Neural cell (in vitro differentiated cells): ENCODE results near the gene NAE1. TPM values are rescaled to one million over a fixed set of nuclear protein-coding genes. Genes with fewer than 3 reads are reported as not detected.

Experiments used
- H2AFZ ChIP-seq: fragments of 200-600, 300-800 bp; sonication (generic), shearing (Covaris generic); 2 replicates; pipeline ENCODE4 v1.6.0; 2014; ENCODE audit warnings: low read depth, mild to moderate bottlenecking, antibody characterized with exemption, low read length, moderate library complexity
- H3F3A ChIP-seq: fragments of 200-600 bp; shearing (Covaris generic); 2 replicates; pipeline ENCODE4 v1.6.1; 2016; ENCODE audit warnings: mild to moderate bottlenecking, moderate library complexity, mixed read lengths, antibody characterized with exemption, low read length; ENCODE audit not compliant: insufficient read depth, poor library complexity, severe bottlenecking
- H3K27ac ChIP-seq: fragments of 200-600, 300-800 bp; sonication (generic), shearing (Covaris generic); 2 replicates; pipeline ENCODE4 v1.5.1; 2014; ENCODE audit warnings: mild to moderate bottlenecking, low read length, moderate library complexity
- H3K27me3 ChIP-seq: fragments of 300-800, 200-600 bp; sonication (generic), shearing (Covaris generic); 2 replicates; pipeline ENCODE4 v1.6.0; 2014; ENCODE audit warnings: mild to moderate bottlenecking, low read depth, low read length, moderate library complexity; ENCODE audit not compliant: insufficient read depth
- H3K36me3 ChIP-seq: fragments of 300-800, 200-600 bp; sonication (generic), shearing (Covaris generic); 2 replicates; pipeline ENCODE4 v1.5.1; 2014; ENCODE audit warnings: mild to moderate bottlenecking, antibody characterized with exemption, low read length, moderate library complexity; ENCODE audit not compliant: insufficient read depth
- H3K4me2 ChIP-seq: fragments of 300-800, 200-600 bp; sonication (generic), shearing (Covaris generic); 2 replicates; pipeline ENCODE4 v1.6.0; 2014; ENCODE audit warnings: mild to moderate bottlenecking, low read length
- H3K4me3 ChIP-seq: fragments of 300-800, 200-600 bp; sonication (generic), shearing (Covaris generic); 2 replicates; pipeline ENCODE4 v1.5.1; 2014; ENCODE audit warnings: mild to moderate bottlenecking, low read length, moderate library complexity
- H3K79me2 ChIP-seq: fragments of 200-600 bp; shearing (Covaris generic); replicated peaks from 2 replicates; pipeline ENCODE4 v1.6.0; 2014; ENCODE audit warnings: mild to moderate bottlenecking, low read length, moderate library complexity; ENCODE audit not compliant: insufficient read depth
- H3K9ac ChIP-seq: fragments of 300-800, 200-600 bp; sonication (generic), shearing (Covaris generic); 2 replicates; pipeline ENCODE4 v1.6.1; 2016; ENCODE audit warnings: mild to moderate bottlenecking, low read length, mixed read lengths
- H3K9me2 ChIP-seq: fragments of 200-600 bp; shearing (Covaris generic); 2 replicates; pipeline ENCODE4 v1.6.1; 2016; ENCODE audit warnings: mild to moderate bottlenecking, low read length, mixed read lengths; ENCODE audit not compliant: insufficient read depth
- H3K9me3 ChIP-seq: fragments of 200-600, 300-800 bp; sonication (generic), shearing (Covaris generic); 2 replicates; pipeline ENCODE4 v1.6.1; 2016; ENCODE audit warnings: mild to moderate bottlenecking, mixed run types, low read length, moderate library complexity, mixed read lengths
- H4K20me1 ChIP-seq: fragments of 200-600 bp; shearing (Covaris generic); 2 replicates; pipeline ENCODE4 v1.6.1; 2016; ENCODE audit warnings: mild to moderate bottlenecking, mixed run types; ENCODE audit not compliant: insufficient read depth
- EP300 ChIP-seq: fragments of 450-650 bp; conservative IDR thresholded peaks from 2 replicates; pipeline ENCODE4 v1.6.1; 2014; ENCODE audit warnings: antibody characterized with exemption, mild to moderate bottlenecking, moderate library complexity; ENCODE audit not compliant: poor library complexity, severe bottlenecking
- EZH2 ChIP-seq: fragments of 200-600, 300-800 bp; shearing (Covaris generic), sonication (generic); IDR thresholded peaks from 2 replicates; pipeline ENCODE4 v1.6.1; 2014; ENCODE audit warnings: antibody characterized with exemption, low read length, borderline replicate concordance, mild to moderate bottlenecking; ENCODE audit not compliant: insufficient read depth, poor library complexity, severe bottlenecking
- MXI1 ChIP-seq: fragments of 450-650 bp; conservative IDR thresholded peaks from 2 replicates; pipeline ENCODE4 v1.6.1; 2014; ENCODE audit warnings: antibody characterized with exemption, mild to moderate bottlenecking; ENCODE audit not compliant: poor library complexity, severe bottlenecking
- POLR2AphosphoS5 ChIP-seq: IDR thresholded peaks from 2 replicates; pipeline ENCODE4 v1.6.1; 2012
- RAD21 ChIP-seq: fragments of 450-650 bp; conservative IDR thresholded peaks from 2 replicates; pipeline ENCODE4 v1.6.1; 2014; ENCODE audit warnings: antibody characterized with exemption, mild to moderate bottlenecking, moderate library complexity
- REST ChIP-seq: IDR thresholded peaks from 2 replicates; pipeline ENCODE4 v1.6.1; 2012; ENCODE audit warnings: borderline replicate concordance
- SMC3 ChIP-seq: fragments of 450-650 bp; conservative IDR thresholded peaks from 2 replicates; pipeline ENCODE4 v1.6.1; 2014; ENCODE audit warnings: antibody characterized with exemption, mild to moderate bottlenecking, moderate library complexity; ENCODE audit not compliant: poor library complexity
- TAF1 ChIP-seq: IDR thresholded peaks from 2 replicates; pipeline ENCODE4 v1.6.1; 2012; ENCODE audit warnings: low read depth
- polyA plus RNA-seq: library from polyadenylated mRNA; depleted of rRNA; stranded (reverse); fragments of >200 nt; gene quantifications from 2 replicates; pipeline ENCODE4 v1.2.3, GENCODE V29; 2014
- TF ChIP-seq, protein P1 (sequence below): fragments of 450-650 bp; IDR thresholded peaks from 2 replicates; pipeline ENCODE4 v1.5.1; 2014; ENCODE audit warnings: antibody characterized with exemption, mild to moderate bottlenecking, moderate library complexity; ENCODE audit not compliant: poor library complexity, severe bottlenecking

NAE1 gene
- polyA plus RNA-seq, 1 donor from 2014 or later: 227 TPM

DNA sequence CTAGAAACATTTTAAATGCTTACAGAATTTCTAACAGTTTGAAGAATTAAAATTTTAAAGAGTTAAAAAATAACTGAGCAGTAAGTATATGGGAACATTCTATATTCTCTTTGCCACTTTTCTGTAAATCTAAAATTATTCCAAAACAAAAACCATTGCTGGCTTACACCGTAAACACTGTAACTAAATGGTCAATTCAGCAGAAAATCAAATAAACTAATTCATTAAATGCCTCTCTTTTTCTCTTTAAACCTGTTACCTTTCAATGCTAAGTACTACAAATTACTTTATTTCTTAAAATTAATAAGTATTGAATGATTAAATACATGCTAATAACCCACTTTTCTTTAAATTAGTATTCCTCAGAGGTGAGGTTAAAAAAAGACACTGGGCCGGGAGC is 43.3 kb downstream of the NAE1 start:
- no peak overlapping the region for H3K27ac ChIP-seq
- H3K9me2 ChIP-seq: no peaks in the 10 kb centered on the region
- no peaks in the 10 kb centered on the region for H3K27me3 ChIP-seq
- no peaks in the 10 kb centered on the region for H3K9me3 ChIP-seq
- TF ChIP-seq EP300 (no peak), TAF1 (no peak), POLR2AphosphoS5 (no peak), EZH2 (no peak), SMC3 (no peak), MXI1 (no peak), REST (no peak), RAD21 (no peak)
- TF ChIP-seq, protein P1, sequence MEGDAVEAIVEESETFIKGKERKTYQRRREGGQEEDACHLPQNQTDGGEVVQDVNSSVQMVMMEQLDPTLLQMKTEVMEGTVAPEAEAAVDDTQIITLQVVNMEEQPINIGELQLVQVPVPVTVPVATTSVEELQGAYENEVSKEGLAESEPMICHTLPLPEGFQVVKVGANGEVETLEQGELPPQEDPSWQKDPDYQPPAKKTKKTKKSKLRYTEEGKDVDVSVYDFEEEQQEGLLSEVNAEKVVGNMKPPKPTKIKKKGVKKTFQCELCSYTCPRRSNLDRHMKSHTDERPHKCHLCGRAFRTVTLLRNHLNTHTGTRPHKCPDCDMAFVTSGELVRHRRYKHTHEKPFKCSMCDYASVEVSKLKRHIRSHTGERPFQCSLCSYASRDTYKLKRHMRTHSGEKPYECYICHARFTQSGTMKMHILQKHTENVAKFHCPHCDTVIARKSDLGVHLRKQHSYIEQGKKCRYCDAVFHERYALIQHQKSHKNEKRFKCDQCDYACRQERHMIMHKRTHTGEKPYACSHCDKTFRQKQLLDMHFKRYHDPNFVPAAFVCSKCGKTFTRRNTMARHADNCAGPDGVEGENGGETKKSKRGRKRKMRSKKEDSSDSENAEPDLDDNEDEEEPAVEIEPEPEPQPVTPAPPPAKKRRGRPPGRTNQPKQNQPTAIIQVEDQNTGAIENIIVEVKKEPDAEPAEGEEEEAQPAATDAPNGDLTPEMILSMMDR: no peak
- H2AFZ ChIP-seq: no peak overlapping the region
- H3K4me3 ChIP-seq: no peak overlapping the region
- H4K20me1 ChIP-seq: no peaks in the 10 kb centered on the region
- no peaks in the 10 kb centered on the region for H3K79me2 ChIP-seq
- H3K36me3 ChIP-seq: no peaks in the 10 kb centered on the region
- H3F3A ChIP-seq: no peaks in the 10 kb centered on the region
- no peak overlapping the region for H3K9ac ChIP-seq
- no peak overlapping the region for H3K4me2 ChIP-seq

DNA sequence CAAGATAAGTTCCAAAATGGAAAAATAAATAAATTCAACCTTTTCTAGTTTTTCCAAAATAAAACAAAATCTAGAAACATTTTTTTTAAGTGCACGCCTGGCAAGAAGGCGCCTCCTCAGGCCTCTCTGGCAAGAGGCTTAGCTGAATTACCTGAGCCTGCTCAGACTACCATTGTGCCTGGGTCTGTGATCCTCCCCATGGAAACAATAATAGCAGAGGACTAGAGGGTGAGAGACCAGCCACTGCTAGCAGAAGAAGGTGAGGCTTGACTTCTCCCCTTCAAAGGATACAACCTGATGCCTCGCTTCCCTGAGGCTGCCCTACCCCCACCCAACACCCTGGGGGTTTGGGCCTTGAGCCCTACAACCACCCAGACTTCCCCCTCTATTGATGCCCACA is 44.2 kb downstream of the NAE1 start:
- Histone ChIP-seq H3K27ac (no peak overlapping the region), H3K27me3 (no peaks in the 10 kb centered on the region), H3K4me3 (no peak overlapping the region), H4K20me1 (no peaks in the 10 kb centered on the region), H3K36me3 (no peaks in the 10 kb centered on the region), H3K9me3 (no peaks in the 10 kb centered on the region), H3K9me2 (no peaks in the 10 kb centered on the region), H2AFZ (no peak overlapping the region), H3K4me2 (no peak overlapping the region), H3K9ac (no peak overlapping the region), H3F3A (no peaks in the 10 kb centered on the region), H3K79me2 (no peaks in the 10 kb centered on the region)
- TF ChIP-seq MXI1 (no peak), EP300 (no peak), REST (no peak), TAF1 (no peak), EZH2 (no peak), POLR2AphosphoS5 (no peak), SMC3 (no peak), RAD21 (no peak)
- TF ChIP-seq, protein P1: no peak
